ENCODE data around the gene ITPRIP.

ITPRIP gene

DNA sequence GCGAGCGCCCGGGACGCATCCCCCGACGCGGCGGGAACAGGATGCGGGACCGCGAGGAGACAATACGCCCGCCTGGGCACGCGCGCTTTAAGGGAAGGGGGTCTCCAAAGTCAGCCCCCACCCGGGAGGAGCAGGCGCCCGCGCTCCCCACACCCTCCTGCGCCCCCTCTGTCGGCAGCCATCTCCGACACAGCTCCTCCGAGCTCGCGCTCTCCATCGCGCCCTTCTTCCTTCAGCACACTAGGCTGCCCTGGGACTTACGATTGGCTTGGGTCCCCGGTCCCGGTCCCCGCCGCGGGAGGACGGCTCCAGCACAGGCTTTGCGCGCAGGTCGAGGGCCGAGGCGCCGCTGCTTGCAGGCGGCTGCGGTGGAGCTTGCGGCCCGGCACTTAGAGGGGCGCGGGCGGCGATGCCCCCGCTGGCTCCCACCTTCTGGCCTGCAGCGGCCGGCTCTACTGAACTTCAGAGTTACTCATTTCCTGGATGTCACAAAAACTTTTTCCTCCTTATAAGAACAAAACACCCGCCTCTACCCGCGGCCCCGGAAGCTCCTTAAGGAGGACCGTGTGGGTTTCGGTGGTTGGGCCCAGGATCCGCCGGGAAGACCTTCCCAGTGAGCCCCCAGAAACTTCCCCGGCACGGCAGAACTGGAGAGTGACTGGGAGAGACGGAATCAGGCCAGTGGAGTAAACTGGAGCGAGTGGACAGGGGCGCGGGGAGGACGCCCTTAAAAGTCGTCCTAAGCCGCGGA lies at the start of gene ITPRIP:
ITPRIP (minus strand) TSS at position 481 of the 751 bp plus-strand sequence. CDS start 22,414 bp downstream, outside the sequence.
- no peaks in the 10 kb centered on the region for H3K9me3 Mint-ChIP-seq
- ATAC-seq, result peak; percentile 85
- H3K36me3 Mint-ChIP-seq (ENCODE audit: low read depth), result peaks cover 5% of the 10 kb centered on the region
- peaks cover 4% of the 10 kb centered on the region for H3K27me3 Mint-ChIP-seq
- H3K4me1 Mint-ChIP-seq, result peaks cover 58% of the 10 kb centered on the region
- H3K4me3 Mint-ChIP-seq, result peak within 1 kb of the TSS; percentile 87
- peak; percentile 74 for DNase-seq
- H3K27ac Mint-ChIP-seq, result peak within 1 kb of the TSS; percentile 97

- Mint-ChIP-seq H3K9me3 (no peaks in the 10 kb centered on the region), H3K4me1 (peaks cover 15% of the 10 kb centered on the region), H3K36me3 (ENCODE audit: low read depth) (no peaks in the 10 kb centered on the region), H3K27me3 (peaks cover 15% of the 10 kb centered on the region), H3K27ac (no peak overlapping the region), H3K4me3 (no peak overlapping the region)
- DNase-seq, result no peak
- no peak for ATAC-seq
Observed at GRCh38 chr10:104387130-104387888, 49.0 kb upstream of the ITPRIP start.

GRCh38 chr10:104380336-104380735 lies 42.1 kb upstream of the ITPRIP start:
- ATAC-seq, result no peak
- DNase-seq, result no peak
- no peak overlapping the region for H3K4me3 Mint-ChIP-seq
- no peak overlapping the region for H3K27ac Mint-ChIP-seq
- H3K9me3 Mint-ChIP-seq, result no peaks in the 10 kb centered on the region
- peaks cover 19% of the 10 kb centered on the region for H3K27me3 Mint-ChIP-seq
- H3K4me1 Mint-ChIP-seq, result no peaks in the 10 kb centered on the region
- H3K36me3 Mint-ChIP-seq (ENCODE audit: low read depth), result no peaks in the 10 kb centered on the region

DNA sequence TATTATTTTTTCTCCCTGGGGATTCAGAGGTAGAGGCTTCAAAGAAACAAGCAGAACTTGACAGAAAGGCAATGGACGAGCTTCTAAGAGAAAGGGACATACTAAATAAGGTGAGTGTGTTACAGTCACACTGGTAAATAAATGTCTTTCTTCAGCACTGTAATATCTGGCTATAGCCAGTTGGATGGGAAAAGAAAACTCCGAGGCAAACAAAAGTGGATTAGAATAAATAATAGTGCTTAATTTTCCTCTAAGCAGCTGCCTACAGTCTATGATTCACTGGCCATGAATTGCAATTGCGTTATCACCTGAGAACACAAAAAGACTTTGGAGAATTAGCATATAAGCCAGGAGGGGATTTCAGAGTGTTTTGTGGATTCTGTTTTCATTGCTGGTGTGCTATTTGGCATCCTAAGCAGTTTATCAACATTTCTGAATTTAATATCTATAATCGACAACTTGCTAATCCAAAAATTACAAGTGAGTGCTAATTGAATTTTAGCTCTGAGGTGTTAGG lies 38.6 kb upstream of the ITPRIP start:
- DNase-seq (no peak), ATAC-seq (no peak)
- Mint-ChIP-seq H3K36me3 (ENCODE audit: low read depth) (no peaks in the 10 kb centered on the region), H3K4me3 (no peak overlapping the region), H3K4me1 (no peaks in the 10 kb centered on the region), H3K27me3 (peaks cover 24% of the 10 kb centered on the region), H3K27ac (no peak overlapping the region), H3K9me3 (no peaks in the 10 kb centered on the region)

GRCh38 chr10:104374591-104374990 lies 36.3 kb upstream of the ITPRIP start:
- no peak for DNase-seq

GRCh38 chr10:104371753-104372152 lies 33.5 kb upstream of the ITPRIP start:
- Mint-ChIP-seq H3K4me1 (no peaks in the 10 kb centered on the region), H3K27ac (no peak overlapping the region), H3K4me3 (no peak overlapping the region), H3K9me3 (no peaks in the 10 kb centered on the region), H3K36me3 (ENCODE audit: low read depth) (no peaks in the 10 kb centered on the region), H3K27me3 (peaks cover 27% of the 10 kb centered on the region)
- ATAC-seq (no peak), DNase-seq (no peak)

More at GRCh38 chr10:104374591-104374990, 36.3 kb upstream of the ITPRIP start:
- ATAC-seq, result no peak
- Mint-ChIP-seq H3K27me3 (peaks cover 32% of the 10 kb centered on the region), H3K36me3 (ENCODE audit: low read depth) (no peaks in the 10 kb centered on the region), H3K9me3 (no peaks in the 10 kb centered on the region), H3K4me3 (no peak overlapping the region), H3K27ac (no peak overlapping the region), H3K4me1 (no peaks in the 10 kb centered on the region)

GRCh38 chr10:104368381-104368780 lies 30.1 kb upstream of the ITPRIP start:
- ATAC-seq (no peak), DNase-seq (no peak)
- no peak overlapping the region for H3K4me3 Mint-ChIP-seq
- peaks cover 33% of the 10 kb centered on the region for H3K27me3 Mint-ChIP-seq
- H3K36me3 Mint-ChIP-seq (ENCODE audit: low read depth), result no peaks in the 10 kb centered on the region
- H3K4me1 Mint-ChIP-seq, result no peaks in the 10 kb centered on the region
- no peaks in the 10 kb centered on the region for H3K9me3 Mint-ChIP-seq
- no peak overlapping the region for H3K27ac Mint-ChIP-seq

GRCh38 chr10:104367904-104368303 lies 29.6 kb upstream of the ITPRIP start:
- Mint-ChIP-seq H3K36me3 (ENCODE audit: low read depth) (no peaks in the 10 kb centered on the region), H3K9me3 (no peaks in the 10 kb centered on the region), H3K4me3 (no peak overlapping the region), H3K27me3 (peaks cover 32% of the 10 kb centered on the region), H3K27ac (no peak overlapping the region), H3K4me1 (no peaks in the 10 kb centered on the region)
- ATAC-seq (no peak), DNase-seq (no peak)

DNA sequence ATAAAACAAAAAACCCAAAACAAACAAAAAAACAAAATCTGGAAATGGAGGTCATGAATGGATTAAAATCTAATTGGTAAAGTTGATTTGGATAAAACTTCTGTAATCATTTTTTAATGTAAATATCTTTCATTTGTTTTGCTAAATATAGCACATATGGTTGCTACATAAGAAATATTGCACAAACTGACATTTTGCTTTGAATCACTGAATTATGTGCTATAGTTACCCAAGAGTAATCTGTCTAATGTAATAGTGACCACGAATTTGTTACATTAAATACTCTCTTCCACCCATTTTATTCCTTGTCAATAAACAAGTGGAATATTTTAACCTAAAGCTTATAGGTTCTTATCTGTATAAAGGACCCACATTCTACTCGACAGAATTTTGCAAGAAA lies 21.5 kb upstream of the ITPRIP start:
- DNase-seq (no peak), ATAC-seq (no peak)
- peaks cover 4% of the 10 kb centered on the region for H3K9me3 Mint-ChIP-seq
- H3K36me3 Mint-ChIP-seq (ENCODE audit: low read depth), result no peaks in the 10 kb centered on the region
- H3K4me3 Mint-ChIP-seq, result no peak overlapping the region
- H3K27me3 Mint-ChIP-seq, result peaks cover 13% of the 10 kb centered on the region
- H3K4me1 Mint-ChIP-seq, result no peaks in the 10 kb centered on the region
- H3K27ac Mint-ChIP-seq, result no peak overlapping the region

- Mint-ChIP-seq H3K9me3 (no peaks in the 10 kb centered on the region), H3K27ac (peak within 1 kb of the TSS; percentile 57), H3K4me1 (peaks cover 2% of the 10 kb centered on the region), H3K36me3 (ENCODE audit: low read depth) (no peaks in the 10 kb centered on the region), H3K4me3 (no peak within 1 kb of the TSS), H3K27me3 (no peaks in the 10 kb centered on the region)
- peak; percentile 75 for ATAC-seq
- peak; percentile 91 for DNase-seq
Observed at GRCh38 chr10:104353325-104354048, 15.2 kb upstream of the ITPRIP start, which contains the start of gene CFAP58. Gene CFAP58, plus strand, starts transcription at chr10:104353833. Its CDS starts 65 bp downstream, at chr10:104353898.

DNA sequence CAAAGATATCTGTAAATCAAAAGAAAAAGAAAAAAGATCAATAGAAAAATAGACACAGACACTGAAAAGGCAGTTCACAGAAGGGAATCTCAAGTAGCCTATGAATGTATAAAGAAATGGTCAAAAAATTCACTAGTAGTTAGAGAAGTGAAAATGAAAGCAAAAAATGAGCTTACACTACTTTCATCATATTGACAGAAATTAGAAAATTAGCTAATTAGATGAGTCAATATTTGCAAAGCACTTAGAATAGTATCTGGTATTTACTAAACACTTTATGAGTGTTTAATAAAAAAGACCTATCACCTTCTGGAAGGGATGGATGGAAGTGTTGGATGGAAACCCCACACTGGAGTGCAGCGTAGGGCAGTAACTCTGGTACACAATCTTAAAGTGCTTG lies 13.7 kb upstream of the ITPRIP start:
- no peak for DNase-seq
- ATAC-seq, result no peak
- Mint-ChIP-seq H3K27ac (no peak overlapping the region), H3K4me1 (peaks cover 2% of the 10 kb centered on the region), H3K36me3 (ENCODE audit: low read depth) (no peaks in the 10 kb centered on the region), H3K27me3 (no peaks in the 10 kb centered on the region), H3K4me3 (no peak overlapping the region), H3K9me3 (no peaks in the 10 kb centered on the region)

DNA sequence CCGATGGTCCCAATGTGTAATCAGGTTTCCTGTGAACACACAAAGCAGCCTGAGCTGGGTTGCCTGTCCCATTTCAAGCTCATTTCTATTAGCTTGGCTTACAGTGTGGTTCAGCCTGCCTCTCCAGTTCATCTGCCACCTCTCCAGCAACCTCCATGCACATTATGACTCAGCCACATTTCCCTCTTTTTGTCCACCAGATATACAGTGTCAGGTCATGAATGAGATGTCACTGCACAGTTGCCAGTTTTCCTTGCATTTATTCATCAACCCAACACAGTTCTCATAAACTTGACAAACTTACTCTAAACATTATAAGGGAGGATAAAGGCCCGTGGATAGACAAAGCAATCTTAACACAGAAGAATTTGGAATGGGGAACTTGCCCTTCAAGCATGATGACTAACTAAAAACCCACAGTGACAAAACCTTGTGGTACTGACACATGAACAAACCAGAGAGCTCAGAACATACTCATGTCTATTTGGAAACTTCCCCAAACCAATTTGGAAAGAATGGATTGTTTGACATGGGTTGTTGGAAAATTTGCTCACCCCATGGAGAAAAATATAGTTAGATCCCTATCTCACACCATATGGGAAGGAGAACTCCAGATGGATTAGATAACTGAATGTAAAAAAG lies 12.9 kb upstream of the ITPRIP start:
- no peaks in the 10 kb centered on the region for H3K27me3 Mint-ChIP-seq
- H3K4me1 Mint-ChIP-seq, result peaks cover 4% of the 10 kb centered on the region
- peak; percentile 63 for ATAC-seq
- no peaks in the 10 kb centered on the region for H3K9me3 Mint-ChIP-seq
- H3K36me3 Mint-ChIP-seq (ENCODE audit: low read depth), result no peaks in the 10 kb centered on the region
- DNase-seq, result no peak
- H3K4me3 Mint-ChIP-seq, result no peak overlapping the region
- H3K27ac Mint-ChIP-seq, result no peak overlapping the region

GRCh38 chr10:104350127-104350635 lies 11.9 kb upstream of the ITPRIP start:
- H3K9me3 Mint-ChIP-seq, result no peaks in the 10 kb centered on the region
- DNase-seq, result no peak
- no peak overlapping the region for H3K4me3 Mint-ChIP-seq
- H3K27ac Mint-ChIP-seq, result no peak overlapping the region
- peak; percentile 57 for ATAC-seq
- H3K36me3 Mint-ChIP-seq (ENCODE audit: low read depth), result no peaks in the 10 kb centered on the region
- peaks cover 12% of the 10 kb centered on the region for H3K4me1 Mint-ChIP-seq
- no peaks in the 10 kb centered on the region for H3K27me3 Mint-ChIP-seq

GRCh38 chr10:104349623-104350126 lies 11.4 kb upstream of the ITPRIP start:
- ATAC-seq (no peak), DNase-seq (no peak)

More at GRCh38 chr10:104349623-104350126, 11.4 kb upstream of the ITPRIP start:
- no peaks in the 10 kb centered on the region for H3K36me3 Mint-ChIP-seq (ENCODE audit: low read depth)
- H3K27ac Mint-ChIP-seq, result no peak overlapping the region
- no peak overlapping the region for H3K4me3 Mint-ChIP-seq
- no peaks in the 10 kb centered on the region for H3K9me3 Mint-ChIP-seq
- no peaks in the 10 kb centered on the region for H3K27me3 Mint-ChIP-seq
- peaks cover 12% of the 10 kb centered on the region for H3K4me1 Mint-ChIP-seq
